NCI-H1930 (cell line): ENCODE data around the gene SLC39A11.

Experiments used
- DNase-seq, 2 experiments: peaks; one replicate each; lab custom pipeline; 2025; lab: John Stamatoyannopoulos, UW

Gene SLC39A11

GRCh38 chr17:72976971-72977770 is 115.3 kb downstream of the SLC39A11 start:
- no peak for DNase-seq

GRCh38 chr17:72975509-72975908 is 117.0 kb downstream of the SLC39A11 start:
- DNase-seq, result no peak

- no peak for DNase-seq
These were observed 117.8 kb downstream of the SLC39A11 start for GRCh38 chr17:72974605-72975232.

- DNase-seq, result no peak
These were observed 120.1 kb downstream of the SLC39A11 start for GRCh38 chr17:72972263-72972951.

- no peak for DNase-seq
These were observed 121.1 kb downstream of the SLC39A11 start for GRCh38 chr17:72971226-72971880.

- DNase-seq, result no peak
These were observed 121.7 kb downstream of the SLC39A11 start for GRCh38 chr17:72970797-72971196.

GRCh38 chr17:72970246-72970645 is 122.2 kb downstream of the SLC39A11 start:
- DNase-seq, result no peak

- no peak for DNase-seq
These were observed 123.1 kb downstream of the SLC39A11 start for GRCh38 chr17:72969293-72969906.

- DNase-seq, result no peak
These were observed 123.7 kb downstream of the SLC39A11 start for GRCh38 chr17:72968798-72969197.

- no peak for DNase-seq
These were observed 124.4 kb downstream of the SLC39A11 start for GRCh38 chr17:72967977-72968585.

- DNase-seq, result no peak
These were observed 125.1 kb downstream of the SLC39A11 start for GRCh38 chr17:72967277-72967970.

GRCh38 chr17:72962106-72962505 is 130.4 kb downstream of the SLC39A11 start:
- no peak for DNase-seq

GRCh38 chr17:72955391-72956140 is 136.9 kb downstream of the SLC39A11 start:
- DNase-seq, result no peak

- no peak for DNase-seq
These were observed 137.9 kb downstream of the SLC39A11 start for GRCh38 chr17:72954579-72954978.

- no peak for DNase-seq
These were observed 138.9 kb downstream of the SLC39A11 start for GRCh38 chr17:72953621-72954020.

GRCh38 chr17:72952641-72953315 is 139.7 kb downstream of the SLC39A11 start:
- DNase-seq, result no peak

GRCh38 chr17:72952220-72952619 is 140.3 kb downstream of the SLC39A11 start:
- DNase-seq, result no peak

GRCh38 chr17:72950242-72950931 is 142.1 kb downstream of the SLC39A11 start:
- DNase-seq, result no peak

- DNase-seq, result no peak
These were observed 144.4 kb downstream of the SLC39A11 start for GRCh38 chr17:72948115-72948514.
